Cardiac muscle cell (in vitro differentiated cells and primary cell): ENCODE data around the gene CALML5. TPM values are rescaled to one million over a fixed set of nuclear protein-coding genes. Genes with fewer than 3 reads are reported as not detected.

Experiments
- DNase-seq, 2 donors: peaks; one replicate each; pipeline versions ENCODE4 v3.0.0 to v3.0.0-alpha.2; 2010 to 2017; ENCODE audit warnings: low read depth in 1 of 2, low spot score in 1 of 2
- H3K27ac ChIP-seq: fragments of 200-600 bp; sonication (generic); 2 replicates; pipeline ENCODE4 v1.5.1; 2016
- H3K27me3 ChIP-seq: fragments of 200-600 bp; sonication (generic); 2 replicates; pipeline ENCODE4 v1.6.0; 2016; ENCODE audit warnings: control low read depth
- H3K36me3 ChIP-seq: fragments of 200-600 bp; sonication (generic); 2 replicates; pipeline ENCODE4 v1.5.1; 2016; ENCODE audit warnings: control low read depth
- H3K4me1 ChIP-seq: fragments of 200-600 bp; sonication (generic); 2 replicates; pipeline ENCODE4 v1.8.1; 2017; ENCODE audit warnings: low read depth, mild to moderate bottlenecking, mixed run types
- H3K4me3 ChIP-seq: fragments of 200-600 bp; sonication (generic); 2 replicates; pipeline ENCODE4 v1.5.1; 2016; ENCODE audit warnings: mild to moderate bottlenecking
- H3K9me3 ChIP-seq: fragments of 200-600 bp; sonication (generic); 2 replicates; pipeline ENCODE4 v1.5.1; 2017; ENCODE audit warnings: low read depth, mild to moderate bottlenecking, control low read depth
- polyA plus RNA-seq: library from polyadenylated mRNA; unstranded; fragments of >200 nt; fragmentation: Nextera tagmentation; extraction: Ambion mirVana; gene quantifications from 2 replicates; pipeline ENCODE4 v1.2.1, GENCODE V29; 2016
- total RNA-seq: library from RNA; depleted of rRNA; stranded (reverse); fragments of >200 nt; gene quantifications from 2 replicates; pipeline ENCODE4 v1.2.3, GENCODE V29; 2016
- TF ChIP-seq, protein P1 (sequence below): IDR thresholded peaks from 2 replicates; pipeline ENCODE4 v1.5.1; 2012; ENCODE audit warnings: low read depth, mild to moderate bottlenecking, low read length

Gene CALML5, protein sequence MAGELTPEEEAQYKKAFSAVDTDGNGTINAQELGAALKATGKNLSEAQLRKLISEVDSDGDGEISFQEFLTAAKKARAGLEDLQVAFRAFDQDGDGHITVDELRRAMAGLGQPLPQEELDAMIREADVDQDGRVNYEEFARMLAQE
- total RNA-seq, result not detected in 2 replicates
- polyA plus RNA-seq, result not detected in 2 replicates

DNA sequence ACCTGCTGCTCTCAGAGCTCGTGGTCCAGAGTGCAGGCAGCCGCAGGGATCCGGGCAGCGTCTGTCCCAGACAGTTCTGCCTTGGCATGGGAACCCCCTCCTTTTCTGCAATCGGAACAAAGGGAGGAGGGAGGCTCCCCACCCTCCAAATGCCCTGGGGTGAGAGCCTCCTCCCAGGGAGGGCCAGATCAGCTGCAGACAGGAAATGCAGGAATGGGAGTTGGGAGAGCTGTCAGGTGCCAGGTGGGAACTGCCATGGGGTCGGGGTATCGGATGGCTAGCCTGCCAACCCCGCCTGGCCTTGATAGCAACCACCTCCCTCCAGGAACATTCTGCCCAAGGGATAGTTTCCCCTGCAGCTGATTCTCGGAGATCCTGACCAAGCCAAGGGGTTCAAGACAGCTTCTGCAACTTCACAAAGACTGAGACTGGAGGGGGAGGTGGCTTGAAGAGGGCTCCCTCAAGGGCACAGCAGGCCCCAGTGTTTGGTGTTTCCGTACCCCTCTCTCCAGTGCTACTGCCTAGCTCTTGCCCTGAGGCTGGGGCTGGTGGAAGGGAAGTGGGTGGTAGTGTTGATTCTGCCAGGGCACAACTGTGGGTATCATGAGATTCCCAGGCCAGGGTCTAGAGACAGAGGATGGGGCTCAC lies at the start of gene CALML5:
CALML5 (minus strand) TSS at position 78 of the 648 bp plus-strand sequence. CDS start 132 bp downstream, outside the sequence.
- Histone ChIP-seq H3K27me3 (no peaks in the 10 kb centered on the region), H3K4me3 (no peak within 1 kb of the TSS), H3K36me3 (no peaks in the 10 kb centered on the region), H3K9me3 (no peaks in the 10 kb centered on the region), H3K27ac (no peak within 1 kb of the TSS), H3K4me1 (no peaks in the 10 kb centered on the region)
- TF ChIP-seq, protein P1, sequence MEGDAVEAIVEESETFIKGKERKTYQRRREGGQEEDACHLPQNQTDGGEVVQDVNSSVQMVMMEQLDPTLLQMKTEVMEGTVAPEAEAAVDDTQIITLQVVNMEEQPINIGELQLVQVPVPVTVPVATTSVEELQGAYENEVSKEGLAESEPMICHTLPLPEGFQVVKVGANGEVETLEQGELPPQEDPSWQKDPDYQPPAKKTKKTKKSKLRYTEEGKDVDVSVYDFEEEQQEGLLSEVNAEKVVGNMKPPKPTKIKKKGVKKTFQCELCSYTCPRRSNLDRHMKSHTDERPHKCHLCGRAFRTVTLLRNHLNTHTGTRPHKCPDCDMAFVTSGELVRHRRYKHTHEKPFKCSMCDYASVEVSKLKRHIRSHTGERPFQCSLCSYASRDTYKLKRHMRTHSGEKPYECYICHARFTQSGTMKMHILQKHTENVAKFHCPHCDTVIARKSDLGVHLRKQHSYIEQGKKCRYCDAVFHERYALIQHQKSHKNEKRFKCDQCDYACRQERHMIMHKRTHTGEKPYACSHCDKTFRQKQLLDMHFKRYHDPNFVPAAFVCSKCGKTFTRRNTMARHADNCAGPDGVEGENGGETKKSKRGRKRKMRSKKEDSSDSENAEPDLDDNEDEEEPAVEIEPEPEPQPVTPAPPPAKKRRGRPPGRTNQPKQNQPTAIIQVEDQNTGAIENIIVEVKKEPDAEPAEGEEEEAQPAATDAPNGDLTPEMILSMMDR, result no peak
- no peak for DNase-seq

DNA sequence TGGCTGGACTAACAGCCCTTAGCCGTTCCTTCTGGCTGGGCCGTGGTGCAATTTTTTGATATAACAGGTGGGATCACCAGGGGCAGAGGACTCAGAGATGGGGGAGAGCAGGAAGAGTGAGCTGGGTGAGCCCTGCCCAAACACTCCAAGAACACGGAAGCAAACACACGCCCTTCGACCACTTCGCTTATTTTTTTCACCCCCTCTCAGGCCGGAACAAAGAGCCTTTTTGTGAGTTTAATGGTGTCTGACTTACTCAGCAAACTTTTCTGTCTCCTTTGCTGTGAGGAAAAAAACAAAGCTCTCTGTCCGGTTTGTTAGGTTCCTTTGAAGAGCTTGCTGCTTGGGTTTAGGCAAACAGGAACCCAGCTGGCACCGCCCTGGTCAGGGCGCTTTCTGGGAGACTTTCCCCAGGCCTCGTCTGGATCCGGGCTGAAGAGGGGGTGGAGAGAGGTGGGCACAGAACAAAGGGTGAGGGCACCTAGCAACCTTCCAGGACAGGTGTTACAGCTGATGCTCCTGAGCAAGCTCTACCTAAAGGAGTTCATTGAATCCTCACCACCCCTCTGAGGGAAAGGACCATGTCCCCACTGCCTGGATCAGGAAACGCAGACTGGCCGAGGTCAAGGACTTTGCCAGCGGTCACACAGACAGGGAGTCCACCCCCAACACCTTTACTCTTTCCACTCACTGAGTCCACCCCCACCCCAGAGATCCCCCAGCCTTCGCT lies 48.7 kb upstream of the CALML5 start:
- Histone ChIP-seq H3K4me1 (peaks cover 16% of the 10 kb centered on the region), H3K27ac (peak overlapping the region; percentile 6)
- peak in 1 of 2 donors; percentile 23 for DNase-seq

DNA sequence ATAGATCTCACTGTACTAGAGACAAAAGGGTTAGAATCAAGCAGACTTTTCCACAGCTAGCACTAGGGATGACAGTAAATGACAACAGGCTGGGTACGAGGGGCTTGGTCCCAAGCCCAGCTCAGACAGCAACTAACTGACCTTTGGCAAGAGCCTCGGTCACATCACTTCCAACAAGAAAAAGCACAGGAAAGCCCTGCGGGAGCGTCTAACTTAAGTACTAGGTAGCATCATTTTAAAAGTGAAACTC lies 48.2 kb upstream of the CALML5 start:
- TF ChIP-seq, protein P1, result no peak
- Histone ChIP-seq H3K4me3 (no peak overlapping the region), H3K9me3 (no peaks in the 10 kb centered on the region), H3K36me3 (no peaks in the 10 kb centered on the region), H3K27me3 (no peaks in the 10 kb centered on the region), H3K4me1 (peaks cover 16% of the 10 kb centered on the region), H3K27ac (no peak overlapping the region)
- DNase-seq, result no peak

More for the DNA sequence above, 48.7 kb upstream of the CALML5 start:
- H3K9me3 ChIP-seq, result no peaks in the 10 kb centered on the region
- TF ChIP-seq, protein P1, result no peak
- no peaks in the 10 kb centered on the region for H3K27me3 ChIP-seq
- H3K4me3 ChIP-seq, result no peak overlapping the region
- H3K36me3 ChIP-seq, result no peaks in the 10 kb centered on the region

DNA sequence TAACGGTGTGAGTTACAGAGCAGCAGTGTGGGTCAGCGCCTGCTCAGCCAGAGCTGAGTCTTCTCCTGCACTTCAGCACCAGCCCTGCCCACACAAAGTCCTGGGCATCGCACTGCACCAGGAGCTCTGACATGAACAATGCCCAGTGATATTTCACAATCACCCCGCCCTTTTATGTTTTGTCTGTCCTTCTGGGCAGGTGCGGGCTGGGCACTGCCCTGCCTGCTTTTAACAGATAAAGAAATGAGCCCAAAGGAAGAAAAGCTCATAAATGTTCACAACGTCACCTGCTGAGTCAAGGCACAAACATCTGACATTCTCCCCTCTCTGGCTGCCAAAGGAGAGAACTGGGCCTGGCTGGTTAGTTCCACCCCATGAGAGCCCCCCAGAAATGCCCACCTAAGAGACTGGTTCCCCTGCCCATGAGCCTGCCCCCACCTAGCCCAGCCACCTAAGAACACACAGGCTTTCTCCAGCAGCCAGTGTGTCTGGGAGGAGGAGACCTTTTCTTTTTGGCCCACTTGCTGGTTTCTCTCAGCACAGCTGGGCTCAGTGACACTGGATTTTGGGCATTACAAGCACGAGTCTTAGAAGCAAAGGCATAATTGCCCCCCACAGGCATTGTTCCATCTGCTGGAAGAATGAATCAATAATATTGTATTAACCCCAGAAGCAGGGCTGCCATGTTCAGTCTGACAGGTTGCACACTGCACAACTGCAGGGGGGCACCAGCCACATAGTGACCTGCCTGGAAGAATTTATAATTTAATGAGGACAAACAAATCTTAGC lies 47.7 kb upstream of the CALML5 start:
- no peak overlapping the region for H3K4me3 ChIP-seq
- TF ChIP-seq, protein P1, result no peak
- H3K27me3 ChIP-seq, result no peaks in the 10 kb centered on the region
- no peak for DNase-seq
- no peaks in the 10 kb centered on the region for H3K9me3 ChIP-seq
- H3K4me1 ChIP-seq, result peaks cover 16% of the 10 kb centered on the region
- no peak overlapping the region for H3K27ac ChIP-seq
- H3K36me3 ChIP-seq, result no peaks in the 10 kb centered on the region

DNA sequence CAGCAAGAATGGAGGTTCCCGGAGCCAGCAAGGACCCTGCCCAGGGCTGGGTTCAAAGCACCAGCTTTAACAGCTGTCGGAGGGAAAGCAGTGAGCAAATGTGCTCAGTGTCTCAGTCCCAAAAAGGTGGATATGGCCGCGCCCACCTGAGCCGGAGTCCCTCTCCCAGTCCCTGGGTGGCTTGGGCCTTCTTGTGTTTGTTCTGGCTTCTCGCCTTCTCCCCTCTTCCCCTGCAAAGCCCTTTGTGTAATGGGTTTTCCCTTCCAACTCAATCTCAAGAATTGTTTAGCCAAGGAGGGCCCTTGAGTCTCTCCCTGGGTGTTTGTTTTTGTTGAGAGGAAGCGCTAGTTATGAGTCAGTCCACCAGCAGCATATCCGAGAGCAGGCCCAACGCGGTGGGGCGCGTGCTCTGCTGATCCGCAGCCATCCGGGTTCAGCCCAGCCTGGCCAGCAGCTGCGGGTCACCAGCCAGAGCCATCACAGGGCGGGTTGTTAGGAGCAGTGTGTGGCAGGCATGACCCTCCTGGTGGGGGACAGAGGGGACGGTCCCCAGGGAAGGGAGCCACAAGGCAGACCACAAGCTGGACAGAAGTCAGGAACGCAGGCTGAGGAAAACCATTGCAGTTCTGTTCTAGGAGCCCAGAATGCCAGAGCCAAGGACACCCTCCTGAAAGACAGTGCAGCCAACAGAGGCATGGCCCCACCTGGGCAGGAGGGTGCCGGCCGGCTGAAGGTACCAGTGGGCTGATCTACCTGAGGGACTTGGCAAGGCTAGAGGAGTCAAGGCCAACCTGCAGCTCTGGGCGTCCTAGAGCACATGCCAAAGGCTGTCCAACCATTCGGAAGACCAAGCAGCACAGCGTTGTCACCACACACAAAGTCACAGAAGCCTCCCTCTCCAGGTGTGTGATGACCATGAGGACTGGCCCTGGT lies 46.7 kb upstream of the CALML5 start:
- Histone ChIP-seq H3K27ac (no peak overlapping the region), H3K27me3 (no peaks in the 10 kb centered on the region), H3K4me1 (peaks cover 12% of the 10 kb centered on the region), H3K36me3 (no peaks in the 10 kb centered on the region), H3K9me3 (no peaks in the 10 kb centered on the region), H3K4me3 (no peak overlapping the region)
- TF ChIP-seq, protein P1, result no peak
- DNase-seq, result peak in 1 of 2 donors; percentile 82
